Kasumi-1 (cell line): ENCODE measurements around the gene TM4SF1.

ENCODE experiments used
- DNase-seq, 2 experiments: peaks; one replicate each; lab custom pipeline; 2025; lab: John Stamatoyannopoulos, UW

TM4SF1 gene, protein sequence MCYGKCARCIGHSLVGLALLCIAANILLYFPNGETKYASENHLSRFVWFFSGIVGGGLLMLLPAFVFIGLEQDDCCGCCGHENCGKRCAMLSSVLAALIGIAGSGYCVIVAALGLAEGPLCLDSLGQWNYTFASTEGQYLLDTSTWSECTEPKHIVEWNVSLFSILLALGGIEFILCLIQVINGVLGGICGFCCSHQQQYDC

DNA sequence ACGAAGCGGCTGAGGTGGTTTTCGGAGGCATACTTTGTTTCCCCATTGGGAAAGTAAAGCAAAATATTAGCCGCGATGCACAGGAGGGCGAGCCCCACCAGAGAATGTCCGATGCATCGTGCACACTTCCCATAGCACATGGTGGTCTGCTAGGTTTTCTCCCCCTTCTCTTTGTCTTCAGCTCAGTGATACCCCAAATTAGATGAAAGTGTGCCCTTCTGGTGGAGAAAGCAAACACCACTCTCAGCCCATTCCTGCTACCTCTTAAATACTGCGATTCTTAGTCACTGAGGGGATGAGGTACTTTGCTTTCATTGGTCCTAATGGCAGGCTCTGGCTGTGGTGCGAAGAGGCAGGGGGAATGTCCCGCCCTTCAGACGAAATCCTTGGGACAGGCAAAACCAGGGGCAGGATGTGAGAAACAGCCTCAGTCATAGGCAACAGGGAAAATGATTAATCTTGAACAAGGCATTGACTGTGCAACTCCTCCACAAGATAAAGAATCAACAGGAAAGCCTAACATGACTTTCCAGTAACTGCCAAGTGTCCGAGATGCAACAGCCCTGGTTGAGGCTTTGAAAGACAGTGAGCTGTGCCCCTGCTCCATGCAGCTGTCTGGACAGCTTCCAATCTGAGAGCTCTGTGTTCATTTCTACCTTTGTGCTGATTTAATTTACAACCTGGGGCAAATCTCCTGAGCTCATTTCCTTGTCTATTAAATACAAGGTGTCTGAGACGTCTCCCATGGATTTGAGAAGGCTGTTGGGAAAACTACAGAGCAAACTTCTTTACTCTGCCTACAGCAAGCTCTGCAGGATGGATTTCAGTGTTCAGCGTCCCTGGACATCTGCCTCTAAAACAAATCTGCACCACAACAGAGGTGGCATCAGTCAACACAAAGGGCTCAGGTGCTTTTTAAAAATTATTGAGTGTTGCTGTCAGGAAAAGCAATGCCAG is at the start of gene TM4SF1:
TM4SF1 (minus strand) TSS at position 242 of the 957 bp plus-strand sequence; CDS start at position 140, 102 bp downstream.
- DNase-seq: peak; percentile 53 to 69

- DNase-seq: no peak
Measured at GRCh38 chr3:149426325-149426724, 48.9 kb upstream of the TM4SF1 start.

DNA sequence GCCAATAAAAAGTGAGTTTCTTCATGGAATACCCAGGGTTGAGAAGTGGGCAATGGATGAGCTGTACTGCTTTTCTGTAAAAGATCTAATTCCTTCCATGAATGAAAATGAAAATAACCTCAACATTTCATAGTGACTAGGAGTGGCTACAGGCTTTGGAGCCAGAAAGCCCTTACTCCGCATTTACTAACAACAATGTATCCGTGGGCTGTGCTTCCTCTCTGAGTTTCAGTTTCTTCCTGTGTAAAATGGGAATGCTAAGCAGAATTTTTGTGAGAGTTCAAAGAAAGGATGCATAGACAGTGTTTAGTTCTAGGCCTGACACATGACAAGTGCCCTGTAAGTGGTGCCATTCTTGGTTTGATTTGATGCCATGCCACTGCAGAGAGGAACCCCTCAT is 47.5 kb upstream of the TM4SF1 start:
- DNase-seq: no peak

- no peak for DNase-seq
Measured at GRCh38 chr3:149421764-149422163, 44.3 kb upstream of the TM4SF1 start.

- no peak for DNase-seq
Measured at GRCh38 chr3:149419816-149420215, 42.4 kb upstream of the TM4SF1 start.

DNA sequence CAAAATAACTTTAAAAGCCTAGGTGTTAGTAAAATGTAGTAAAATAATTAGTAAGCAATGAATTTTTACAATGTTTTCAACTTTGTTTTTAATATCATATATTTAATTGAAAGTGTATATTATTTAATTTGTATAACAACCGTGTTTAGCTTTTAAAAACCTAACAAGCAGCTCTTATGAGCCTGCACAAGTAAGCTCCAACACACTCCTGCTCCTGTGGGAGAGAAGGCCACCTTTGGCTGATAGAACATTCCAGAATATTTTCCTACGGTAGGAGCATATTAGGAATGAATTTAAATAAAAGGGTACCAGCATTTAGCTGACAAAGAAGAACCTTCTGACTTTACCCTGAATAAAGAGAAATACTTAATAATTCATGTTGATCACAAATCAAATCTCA is 40.3 kb upstream of the TM4SF1 start:
- DNase-seq: no peak

GRCh38 chr3:149417174-149417573 is 39.7 kb upstream of the TM4SF1 start:
- DNase-seq: no peak

DNA sequence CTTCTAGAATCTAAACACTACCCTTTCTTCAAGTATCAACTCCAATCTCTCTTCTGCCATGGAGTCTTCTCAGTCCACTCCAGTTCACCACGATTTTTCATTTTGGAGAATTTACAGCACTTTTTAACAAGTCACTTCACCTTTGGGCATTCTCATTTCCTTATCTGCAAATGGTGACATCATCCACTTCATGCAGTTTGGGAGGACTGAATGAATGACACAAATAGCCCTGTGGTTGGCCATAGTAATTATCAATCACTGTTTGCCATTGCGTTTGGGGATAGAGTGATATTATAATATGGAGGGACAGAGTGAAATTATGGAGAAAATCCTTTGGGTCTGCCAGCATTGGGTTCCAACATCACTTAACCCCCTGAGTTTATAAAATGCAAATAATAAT is 38.0 kb upstream of the TM4SF1 start:
- no peak for DNase-seq

DNA sequence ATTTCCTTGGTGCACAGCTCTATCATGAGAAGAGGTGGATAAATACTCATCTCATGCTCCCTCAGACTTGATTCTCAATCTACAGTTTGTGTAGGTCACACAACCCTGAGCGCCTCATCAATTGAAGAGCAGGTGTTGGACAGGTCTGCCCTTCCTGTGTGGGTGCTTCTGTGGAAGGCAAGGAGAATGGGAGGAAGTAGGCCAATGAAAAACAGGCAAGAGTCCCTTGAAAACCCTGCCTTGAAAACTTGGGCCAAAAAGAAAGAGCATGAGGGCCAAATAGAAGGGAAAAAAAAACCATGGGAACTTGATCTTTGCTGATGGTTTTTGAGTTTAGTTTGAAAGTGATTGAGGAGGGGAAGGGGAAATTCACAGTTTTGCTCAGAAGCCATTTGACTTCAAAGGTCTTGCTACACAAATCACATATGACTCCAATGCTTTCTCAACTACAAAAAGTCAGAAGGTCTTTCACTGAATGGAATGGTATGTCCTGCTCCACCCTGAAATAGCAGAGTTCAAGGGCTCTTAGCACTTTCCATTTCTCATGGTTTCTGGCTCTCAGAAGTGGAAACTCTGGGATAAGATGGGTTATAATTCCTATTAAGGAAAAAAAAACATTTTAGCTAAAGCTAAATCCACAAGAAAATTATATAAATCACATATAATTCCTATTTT is 37.2 kb upstream of the TM4SF1 start:
- no peak for DNase-seq

DNA sequence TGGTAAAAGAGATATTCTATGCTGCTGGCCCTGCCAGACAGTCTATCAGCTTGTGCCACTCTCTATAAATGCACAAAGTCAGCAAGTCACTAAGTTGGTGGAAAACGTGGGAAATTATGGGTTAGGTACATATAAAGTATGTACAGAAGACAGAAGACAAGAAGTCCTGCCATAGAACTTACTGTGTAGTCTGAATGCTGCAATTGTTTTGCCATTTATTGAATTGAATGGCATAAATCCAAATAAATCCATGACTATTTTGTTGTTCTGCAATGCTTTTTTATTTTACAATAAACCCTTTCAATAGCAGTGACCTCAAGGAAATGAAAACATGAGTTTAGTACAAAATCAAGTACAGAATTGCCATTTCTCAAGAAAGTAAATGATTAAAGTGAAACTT is 34.1 kb upstream of the TM4SF1 start:
- no peak for DNase-seq

DNA sequence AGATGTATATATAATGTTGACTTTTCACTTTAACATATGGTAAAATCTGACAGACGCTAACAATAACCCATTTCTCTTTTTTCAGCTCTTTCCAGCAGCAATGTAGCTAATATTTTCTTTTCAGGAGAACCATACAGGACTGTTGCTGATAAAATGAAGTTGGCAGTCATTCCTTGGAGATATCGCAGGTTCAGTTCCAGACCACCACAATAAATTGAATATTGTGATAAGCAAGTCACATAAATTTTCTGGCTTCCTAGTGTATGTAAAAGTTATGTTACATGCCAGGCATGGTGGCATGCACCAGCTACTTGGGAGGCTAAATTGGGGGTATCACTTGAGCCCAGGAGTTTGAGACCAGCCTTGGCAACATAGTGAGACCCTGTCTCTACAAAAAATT is 31.9 kb upstream of the TM4SF1 start:
- no peak for DNase-seq

- DNase-seq: no peak
Measured at GRCh38 chr3:149407898-149408297, 30.4 kb upstream of the TM4SF1 start.

DNA sequence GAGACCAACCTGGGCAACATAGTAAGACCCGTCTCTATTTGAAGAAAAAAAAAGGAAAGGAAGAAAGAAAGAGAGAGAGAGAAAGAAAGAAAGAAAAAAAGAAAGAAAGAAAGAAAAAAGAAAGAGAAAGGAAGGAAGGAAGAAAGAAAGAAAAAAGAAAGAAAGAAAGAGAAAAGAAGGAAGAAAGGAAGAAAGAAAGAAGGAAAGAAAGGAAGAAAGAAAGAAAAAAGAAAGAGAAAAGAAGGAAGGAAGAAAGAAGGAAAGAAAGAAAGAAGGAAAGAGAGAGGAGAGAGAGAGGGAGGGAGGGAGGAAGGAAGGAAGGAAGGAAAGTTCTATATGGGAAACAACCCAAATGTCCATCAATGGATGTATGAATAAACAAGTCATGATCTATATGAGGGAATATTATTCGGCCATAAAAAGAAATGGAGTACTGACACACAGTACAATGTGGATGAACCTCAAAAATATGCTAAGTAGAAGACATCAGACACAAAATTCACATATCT is 28.8 kb upstream of the TM4SF1 start:
- DNase-seq: no peak

DNA sequence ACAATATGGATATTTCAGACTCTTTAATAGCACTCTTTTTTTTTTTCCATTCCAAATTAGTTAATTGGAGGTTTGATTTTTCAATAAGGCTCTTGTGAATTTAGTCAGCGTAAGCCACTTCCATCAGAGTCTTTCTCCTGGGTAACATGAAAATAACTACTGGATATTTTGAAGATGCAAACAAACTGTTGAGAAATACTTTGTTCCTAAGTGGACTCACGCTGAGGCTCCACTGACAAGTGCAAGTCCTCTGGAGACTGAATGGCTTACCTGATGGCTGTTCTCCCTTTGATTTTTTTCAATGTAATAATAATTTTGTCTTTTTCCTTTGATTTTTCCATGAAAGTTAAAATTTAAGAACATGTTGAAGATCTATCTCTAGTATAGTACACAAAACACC is 26.0 kb upstream of the TM4SF1 start:
- no peak for DNase-seq

DNA sequence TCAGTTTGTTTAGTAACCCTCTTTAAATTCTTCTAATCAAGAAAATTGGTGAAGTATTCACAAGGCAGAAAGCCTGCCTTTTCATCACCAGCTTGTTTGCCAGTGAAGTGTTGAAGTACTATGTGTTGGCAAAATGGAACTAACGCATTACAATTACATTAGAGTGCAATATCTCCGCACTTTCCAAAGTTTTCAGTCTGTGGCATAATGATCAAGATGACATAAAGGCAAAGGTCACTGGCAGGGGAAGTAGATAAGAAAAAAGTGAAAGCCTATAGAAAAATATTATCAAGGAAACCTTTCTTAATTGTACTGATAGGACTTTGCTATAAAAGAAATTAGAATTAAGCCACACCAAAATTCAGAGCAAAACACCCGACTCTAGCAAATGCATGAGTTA is 25.0 kb upstream of the TM4SF1 start:
- no peak for DNase-seq

DNA sequence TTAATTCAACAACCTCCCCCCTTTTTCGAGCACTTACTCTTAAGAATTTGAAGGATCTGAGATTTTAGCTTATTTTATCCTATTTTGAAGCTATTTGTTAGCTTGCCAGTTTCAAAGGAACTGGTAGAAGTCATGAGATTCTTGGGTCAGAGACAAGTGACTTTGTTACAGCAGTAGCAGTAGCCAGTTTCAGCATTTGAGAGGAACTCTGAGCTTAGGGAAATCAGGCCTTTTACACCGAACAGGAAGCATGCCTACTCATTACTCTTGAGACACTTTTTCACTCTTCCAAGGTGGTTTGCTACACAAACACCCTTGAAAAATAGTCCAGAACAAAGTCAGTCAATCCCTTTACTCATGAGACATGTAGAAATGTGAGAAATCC is 24.5 kb upstream of the TM4SF1 start:
- DNase-seq: no peak

DNA sequence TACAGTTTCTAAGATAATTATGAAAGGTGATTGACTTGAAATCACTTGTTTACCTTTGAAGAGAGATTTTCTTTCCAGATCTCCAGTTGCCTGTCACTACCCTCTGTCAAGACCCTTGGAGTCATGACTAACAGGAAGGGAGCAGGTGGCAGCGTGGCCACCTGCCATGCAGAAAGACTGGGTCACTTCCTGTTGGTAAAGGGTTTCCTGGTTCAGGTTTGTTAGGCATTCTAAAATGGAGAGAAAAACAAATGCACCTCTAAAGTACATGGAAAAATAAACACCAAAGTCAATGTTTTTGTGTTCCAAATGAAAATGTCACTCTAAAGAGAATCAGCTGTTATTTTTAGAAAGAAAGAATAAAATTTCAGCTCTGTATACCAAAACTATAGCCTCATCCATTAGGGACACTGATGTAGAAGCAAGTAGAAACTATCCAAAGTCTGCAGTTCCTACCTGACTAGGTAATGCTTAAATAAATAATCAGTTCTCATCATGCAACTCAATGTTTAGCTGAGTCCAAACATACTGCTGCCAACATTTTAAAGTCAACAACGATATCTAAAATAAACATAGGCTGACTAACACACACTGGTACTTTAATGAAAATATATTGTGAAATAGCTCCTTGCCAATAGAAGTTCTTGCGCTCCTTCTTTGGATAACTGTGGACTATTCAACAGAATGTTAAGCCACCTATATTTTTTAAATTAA is 23.9 kb upstream of the TM4SF1 start:
- no peak for DNase-seq

GRCh38 chr3:149400645-149401044 is 23.2 kb upstream of the TM4SF1 start:
- DNase-seq: no peak

- DNase-seq: no peak
Measured at GRCh38 chr3:149398296-149398695, 20.8 kb upstream of the TM4SF1 start.

DNA sequence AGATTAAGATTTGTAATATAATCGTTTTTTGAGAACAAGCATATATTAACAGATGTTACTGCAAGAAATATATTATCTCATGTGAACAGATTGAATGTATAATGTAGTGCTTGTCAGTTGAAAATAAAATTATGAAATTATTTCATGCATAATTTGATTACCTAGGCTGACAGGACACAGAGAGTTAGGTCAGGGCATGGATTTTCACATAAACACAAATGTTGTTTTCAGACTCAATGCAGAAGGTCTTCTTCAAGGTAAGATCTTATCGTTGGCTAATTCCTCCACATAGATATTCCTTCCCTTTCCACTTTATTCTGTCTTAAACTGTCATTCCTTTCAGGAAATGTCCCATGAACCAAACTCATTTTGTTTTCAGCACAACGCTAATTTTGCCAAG is 20.1 kb upstream of the TM4SF1 start:
- no peak for DNase-seq

DNA sequence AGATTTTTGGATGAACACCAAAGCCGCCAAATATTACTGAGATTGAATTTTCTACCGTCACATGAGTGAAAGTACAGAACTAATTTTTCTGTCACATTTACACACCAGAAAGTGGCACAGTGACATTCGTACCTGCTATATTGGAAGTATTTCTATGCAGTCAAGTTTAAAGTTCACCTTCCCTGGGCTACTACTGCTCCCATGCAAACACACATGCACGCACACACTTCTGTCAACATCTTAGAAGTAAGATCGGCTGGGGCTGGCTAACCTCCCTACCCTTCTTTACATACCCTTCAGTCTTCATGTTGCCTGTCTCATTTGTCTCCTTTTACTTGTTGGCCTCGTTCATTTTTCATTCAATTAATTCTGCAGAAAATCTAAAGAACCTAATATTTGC is 19.0 kb upstream of the TM4SF1 start:
- no peak for DNase-seq
